GM23248 (cell line): Measurements from ENCODE around the gene ELOVL6.

Source experiments
- EZH2 ChIP-seq: fragments of 200-600 bp; sonication (generic); IDR thresholded peaks from 2 replicates; pipeline ENCODE4 v1.6.1; 2018; ENCODE audit warnings: antibody characterized with exemption, mild to moderate bottlenecking; ENCODE audit not compliant: insufficient read depth, poor library complexity, severe bottlenecking
- EZH2phosphoT487 ChIP-seq: fragments of 200-600 bp; sonication (generic); IDR thresholded peaks from 2 replicates; pipeline ENCODE4 v1.6.1; 2018; ENCODE audit warnings: antibody characterized with exemption, moderate library complexity, mild to moderate bottlenecking, low read depth; ENCODE audit not compliant: insufficient read depth

DNA sequence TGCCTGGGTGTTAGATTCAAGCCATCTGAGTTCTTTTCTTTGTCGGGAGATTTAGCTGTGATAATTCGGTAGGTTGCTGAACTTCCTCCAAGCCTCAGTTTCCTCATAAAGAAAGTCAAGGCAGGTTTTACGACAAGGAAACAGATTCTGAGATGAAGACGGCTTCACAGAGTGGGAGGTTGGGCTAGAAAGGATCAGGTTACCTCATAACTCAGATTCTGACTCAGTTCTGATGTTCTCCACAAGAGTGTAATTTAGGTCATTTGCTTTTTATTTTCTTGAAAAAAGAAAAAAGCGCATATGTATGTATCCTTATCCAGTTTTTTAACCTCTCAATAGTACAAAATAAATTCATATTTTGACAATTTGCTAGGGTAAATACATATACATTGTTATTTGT lies 47.2 kb upstream of the ELOVL6 start:
- no peak for TF ChIP-seq EZH2
- no peak for TF ChIP-seq EZH2phosphoT487
